ENCODE results near the gene SPRR1A. TPM values are rescaled to one million over a fixed set of nuclear protein-coding genes. Genes with fewer than 3 reads are reported as not detected.

Gene SPRR1A
- total and polyA plus RNA-seq, 2 of the 4 experiments (the other 2 are of a cell fraction), result not detected

GRCh38 chr1:152964536-152964935 is 19.3 kb upstream of the SPRR1A start:
- Histone ChIP-seq H3K9me1 (ENCODE audit: insufficient read depth, low read length) (no peaks in the 10 kb centered on the region), H2AK5ac (ENCODE audit: low read depth, low read length) (no peak overlapping the region), H3K79me1 (ENCODE audit: low read depth in 1 of 2, low read length in 2 of 2) (no peaks in the 10 kb centered on the region), H3K9ac (ENCODE audit: low read depth, low read length) (no peak overlapping the region), H2BK15ac (ENCODE audit: low read depth, low read length) (no peak overlapping the region), H2AK9ac (replicated peaks; ENCODE audit: low read depth, low read length, poor library complexity) (no peak overlapping the region), H3K4me2 (ENCODE audit: low read depth, low read length) (no peak overlapping the region), H4K5ac (ENCODE audit: low read depth, low read length) (no peak overlapping the region), H3K23ac (ENCODE audit: low read depth, low read length) (no peak overlapping the region), H3K27ac (ENCODE audit: insufficient read depth, low read length) (no peak overlapping the region), H3K27me3 (ENCODE audit: control insufficient read depth, insufficient read depth, low read length) (no peaks in the 10 kb centered on the region), H4K91ac (ENCODE audit: insufficient read depth, low read depth, low read length) (no peak overlapping the region), H2BK120ac (ENCODE audit: low read depth, low read length) (no peak overlapping the region), H3K36me3 (ENCODE audit: control insufficient read depth, insufficient read depth, low read length) (no peaks in the 10 kb centered on the region), H3K4me3 (ENCODE audit: insufficient read depth, low read depth, low read length) (no peak overlapping the region), H3K4me1 (ENCODE audit: control insufficient read depth, insufficient read depth, low read length) (no peaks in the 10 kb centered on the region), H3K18ac (ENCODE audit: low read depth, low read length) (no peak overlapping the region), H2BK5ac (ENCODE audit: low read depth, low read length, poor library complexity, severe bottlenecking) (no peak overlapping the region), H3K4ac (ENCODE audit: low read depth, low read length) (no peak overlapping the region), H2AFZ (replicated peaks; ENCODE audit: low read length, poor library complexity) (no peak overlapping the region), H3K9me3 (ENCODE audit: control insufficient read depth, insufficient read depth, low read length) (no peaks in the 10 kb centered on the region; the same call in 1 of the 2 replicates), H4K8ac (ENCODE audit: low read depth in 2 of 2, low read length in 2 of 2) (no peak overlapping the region), H3K14ac (replicated peaks; ENCODE audit: low read depth, low read length) (no peak overlapping the region), H4K20me1 (ENCODE audit: insufficient read depth, low read length) (no peaks in the 10 kb centered on the region), H2BK20ac (ENCODE audit: low read depth, low read length) (no peak overlapping the region), H3K56ac (ENCODE audit: extremely low read depth, insufficient read depth, low read length) (no peak overlapping the region)
- intact Hi-C loops (cut with micrococcal nuclease) (no loop called here), in situ Hi-C loops (cut with MboI; ENCODE audit: low sequenced_read_pairs) (no loop called here), dilution Hi-C loops (cut with HindIII; ENCODE audit: low sequenced_read_pairs, unreplicated experiment) (no loop called here)
- ChIA-PET POLR2A (ENCODE audit: unreplicated experiment) (no interaction called here), CTCF (no interaction called here)
- DNase-seq (no peak), ATAC-seq (ENCODE audit: low read depth) (no peak)
- no peak for TF ChIP-seq SMC3 (IDR thresholded peaks at IDR 0.05; ENCODE audit: low read depth, low read length)
- no peak for TF ChIP-seq RCOR1 (IDR thresholded peaks at IDR 0.05; ENCODE audit: insufficient replicate concordance, low read length)
- TF ChIP-seq RAD21 (IDR thresholded peaks at IDR 0.05; ENCODE audit: low read length), result no peak
- TF ChIP-seq BHLHE40 (IDR thresholded peaks at IDR 0.05; ENCODE audit: low read depth, low read length), result no peak
- no peak for TF ChIP-seq ELK1 (IDR thresholded peaks at IDR 0.05; ENCODE audit: borderline replicate concordance, low read depth, low read length)
- TF ChIP-seq FOS (IDR thresholded peaks at IDR 0.05; ENCODE audit: low read depth, low read length), result no peak
- TF ChIP-seq USF2 (IDR thresholded peaks at IDR 0.05; ENCODE audit: low read depth, low read length), result no peak
- TF ChIP-seq POLR2A (IDR thresholded peaks at IDR 0.05; ENCODE audit: low read depth, low read length), result no peak
- 20% methylated on average over 1 of the region's 1 CpG; no CpG with 5 or more reads in 1 of the 2 experiments for WGBS, 2 experiments (ENCODE audit: extremely low coverage in 2 of 2, insufficient read length in 1 of 2)
- no TSS peak for BruUV-seq (replicated peaks)
